ENCODE data around the gene TDRD12.
"Not testable (repeated sequence)": the region's sequence is repeated elsewhere in the genome, so short reads cannot be mapped to it uniquely, and the experiment has no call there.

DNA sequence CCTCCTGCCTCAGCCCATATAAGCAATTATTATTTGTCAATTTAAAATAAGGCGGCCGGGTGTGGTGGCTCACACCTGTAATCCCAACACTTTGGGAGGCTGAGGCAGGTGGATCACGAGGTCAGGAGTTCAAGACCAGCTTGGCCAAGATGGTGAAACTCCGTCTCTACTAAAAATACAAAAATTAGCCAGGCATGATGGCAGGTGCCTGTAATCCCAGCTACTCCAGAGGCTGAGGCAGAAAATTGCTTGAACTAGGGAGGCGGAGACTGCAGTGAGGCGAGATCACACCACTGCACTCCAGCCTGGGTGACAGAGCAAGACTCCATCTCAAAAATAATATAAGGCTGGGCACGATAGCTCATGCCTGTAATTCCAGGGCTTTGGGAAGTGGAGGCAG is 137.3 kb downstream of the TDRD12 start:
- TF ChIP-seq, protein P1, sequence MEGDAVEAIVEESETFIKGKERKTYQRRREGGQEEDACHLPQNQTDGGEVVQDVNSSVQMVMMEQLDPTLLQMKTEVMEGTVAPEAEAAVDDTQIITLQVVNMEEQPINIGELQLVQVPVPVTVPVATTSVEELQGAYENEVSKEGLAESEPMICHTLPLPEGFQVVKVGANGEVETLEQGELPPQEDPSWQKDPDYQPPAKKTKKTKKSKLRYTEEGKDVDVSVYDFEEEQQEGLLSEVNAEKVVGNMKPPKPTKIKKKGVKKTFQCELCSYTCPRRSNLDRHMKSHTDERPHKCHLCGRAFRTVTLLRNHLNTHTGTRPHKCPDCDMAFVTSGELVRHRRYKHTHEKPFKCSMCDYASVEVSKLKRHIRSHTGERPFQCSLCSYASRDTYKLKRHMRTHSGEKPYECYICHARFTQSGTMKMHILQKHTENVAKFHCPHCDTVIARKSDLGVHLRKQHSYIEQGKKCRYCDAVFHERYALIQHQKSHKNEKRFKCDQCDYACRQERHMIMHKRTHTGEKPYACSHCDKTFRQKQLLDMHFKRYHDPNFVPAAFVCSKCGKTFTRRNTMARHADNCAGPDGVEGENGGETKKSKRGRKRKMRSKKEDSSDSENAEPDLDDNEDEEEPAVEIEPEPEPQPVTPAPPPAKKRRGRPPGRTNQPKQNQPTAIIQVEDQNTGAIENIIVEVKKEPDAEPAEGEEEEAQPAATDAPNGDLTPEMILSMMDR (conservative IDR thresholded peaks at IDR 0.05; ENCODE audit: low read depth, low read length): not testable (repeated sequence)
- not testable (repeated sequence) for TF ChIP-seq EZH2 (IDR thresholded peaks at IDR 0.05; ENCODE audit: borderline replicate concordance, low read depth, low read length, poor library complexity, severe bottlenecking)

All from A673 (cell line).